ENCODE results near the gene LRRC8D. TPM values are rescaled to one million over a fixed set of nuclear protein-coding genes. Genes with fewer than 3 reads are reported as not detected.
A peak's percentile ranks its signal among the peaks of the same experiment; 100 is the strongest.

The LRRC8D gene
- polyA plus RNA-seq, 3 donors, result 28.0 to 43.8 (median 42.9) TPM

- Histone ChIP-seq H3K27ac (ENCODE audit: low read depth in 1 of 2, low read length in 2 of 2) (peak overlapping the region; percentile 81 to 89), H3K9ac (ENCODE audit: insufficient read depth, low read length, poor library complexity, severe bottlenecking) (no peak overlapping the region)
- peaks cover 0 to 4% (median 3%) of the 10 kb centered on the region in 3 donors for H3K27me3 Mint-ChIP-seq (ENCODE audit: low read depth in 3 of 3)
Observed at GRCh38 chr1:89943846-89944781, 123.3 kb downstream of the LRRC8D start.

More at GRCh38 chr1:89943846-89944781, 123.3 kb downstream of the LRRC8D start:
- peak overlapping the region; percentile 90 to 98 (median 94) for H3K27ac Mint-ChIP-seq
- peaks cover 10 to 13% of the 10 kb centered on the region in 2 donors for H3K36me3 Mint-ChIP-seq
- no peak overlapping the region for H3K4me2 ChIP-seq (replicated peaks; ENCODE audit: extremely low read depth, low read length, poor library complexity, severe bottlenecking)
- H3K4me1 ChIP-seq (ENCODE audit: control insufficient read depth in 1 of 2, insufficient read depth in 2 of 2, low read length in 2 of 2), result peaks cover 51 to 63% of the 10 kb centered on the region in 2 donors
- no peak overlapping the region for H3K4me3 Mint-ChIP-seq
- WGBS (ENCODE audit: insufficient coverage), result no CpG with 5 or more reads among the region's 5 CpGs
- peaks cover 4 to 11% of the 10 kb centered on the region in 2 donors for H3K36me3 ChIP-seq (replicated peaks in 1 of 2; ENCODE audit: control insufficient read depth in 1 of 2, insufficient read depth in 2 of 2, low read length in 2 of 2)
- no peak overlapping the region for H3K4me3 ChIP-seq (replicated peaks in 1 of 3; ENCODE audit: low read depth in 2 of 3, low read length in 3 of 3)
- no peaks in the 10 kb centered on the region for H4K20me1 ChIP-seq (ENCODE audit: insufficient read depth, low read length)
- no peak overlapping the region for H2AFZ ChIP-seq (ENCODE audit: insufficient read depth, low read depth, low read length, poor library complexity, severe bottlenecking)
- H3K9me3 Mint-ChIP-seq, result peaks cover 0 to 3% (median 0%) of the 10 kb centered on the region in 7 donors
- no peak for TF ChIP-seq CTCF (IDR thresholded peaks at IDR 0.05)
- H3K9me3 ChIP-seq (replicated peaks in 1 of 2; ENCODE audit: control insufficient read depth in 1 of 2, insufficient read depth in 1 of 2, low read length in 2 of 2), result no peaks in the 10 kb centered on the region
- no peak for DNase-seq
- peaks cover 50% of the 10 kb centered on the region for H3K4me1 Mint-ChIP-seq
- no peaks in the 10 kb centered on the region for H3K27me3 ChIP-seq (ENCODE audit: control insufficient read depth in 2 of 2, insufficient read depth in 2 of 2, low read length in 2 of 2)
- no peaks in the 10 kb centered on the region for H3K79me2 ChIP-seq (ENCODE audit: insufficient read depth, low read length)
- intact Hi-C loops (cut with micrococcal nuclease), result loop anchor here in 1 of 2 donors (5.0 kb wide), 2 partner anchors 33 to 37 kb away; no protein-coding TSS in a partner anchor
